Activated CD4-positive, alpha-beta T cell treated with anti-CD3 and anti-CD28 coated beads for 36 hours (primary cell): ENCODE data around the gene FBXL5. TPM values are rescaled to one million over a fixed set of nuclear protein-coding genes. Genes with fewer than 3 reads are reported as not detected.

ENCODE experiments used
- ATAC-seq: fragments of 200-7000 bp; cut with Tn5 transposase; one replicate; pipeline ENCODE4 v1.10.0; 2021; ENCODE audit warnings: mild to moderate bottlenecking, moderate library complexity
- CTCF ChIA-PET: fragments of 350-600 bp; sonication (Branson Sonifier 250); formaldehyde crosslinking; loops from one replicate; lab custom pipeline; 2021; ENCODE audit warnings: antibody characterized with exemption; lab: Charles Lee
- POLR2A ChIA-PET: fragments of 350-600 bp; sonication (Branson Sonifier 250); formaldehyde crosslinking; loops from one replicate; lab custom pipeline; 2021; ENCODE audit warnings: antibody characterized with exemption, inconsistent platforms; lab: Charles Lee
- DNase-seq: peaks from one replicate; pipeline ENCODE4 v3.0.0-alpha.2; 2020
- H3K27ac Mint-ChIP-seq: one replicate; pipeline ENCODE4 v1.8.0; 2021; ENCODE audit warnings: mixed read lengths
- H3K27me3 Mint-ChIP-seq: one replicate; pipeline ENCODE4 v1.8.0; 2021; ENCODE audit warnings: mixed read lengths
- H3K36me3 Mint-ChIP-seq: one replicate; pipeline ENCODE4 v1.8.0; 2021; ENCODE audit warnings: low read depth, mixed read lengths
- H3K4me1 Mint-ChIP-seq: one replicate; pipeline ENCODE4 v1.8.0; 2021; ENCODE audit warnings: mixed read lengths
- H3K4me3 Mint-ChIP-seq: one replicate; pipeline ENCODE4 v1.8.0; 2021; ENCODE audit warnings: mild to moderate bottlenecking, moderate library complexity, mixed read lengths
- H3K9me3 Mint-ChIP-seq: one replicate; pipeline ENCODE4 v1.8.0; 2021; ENCODE audit warnings: low read depth, mixed read lengths
- intact Hi-C, 2 experiments: fragments of 100-400 bp; cut with DNase I in 1 of 2; cut with micrococcal nuclease in 1 of 2; formaldehyde crosslinking; loops; one replicate each; pipeline versions ENCODE4 v1.14.2 to v1.15.1; 2022 to 2024; cut with DNase I, micrococcal nuclease
- total RNA-seq, 2 experiments: library from RNA; stranded (reverse); gene quantifications; one replicate each; pipeline ENCODE4 v1.2.3, GENCODE V29; 2021

Gene FBXL5
- total RNA-seq, 2 experiments from 2014 or later = 20.1 to 29.1 TPM

DNA sequence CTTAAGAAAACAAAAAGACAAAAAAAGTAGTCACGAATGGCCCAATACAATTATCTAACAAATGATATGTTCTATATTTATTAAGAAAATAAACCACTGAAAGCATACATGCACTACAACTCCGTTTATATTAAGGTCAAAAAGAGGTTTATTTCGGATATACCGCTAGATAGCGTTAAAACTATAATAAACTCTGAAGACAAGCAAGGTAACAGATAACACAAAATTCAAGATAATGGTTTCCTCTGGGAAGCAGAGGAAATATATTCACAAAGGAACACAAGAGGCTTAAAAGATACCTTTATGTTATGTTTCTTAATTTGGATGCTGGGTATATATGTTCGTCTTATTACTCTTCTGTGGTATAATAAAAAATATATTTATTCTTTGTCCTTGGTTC is 21.7 kb upstream of the FBXL5 start:
- peaks cover 14% of the 10 kb centered on the region for H3K4me1 Mint-ChIP-seq
- H3K36me3 Mint-ChIP-seq = peaks cover 12% of the 10 kb centered on the region
- no peaks in the 10 kb centered on the region for H3K9me3 Mint-ChIP-seq
- H3K4me3 Mint-ChIP-seq = no peak overlapping the region
- ChIA-PET CTCF (interaction anchor here (0.9 to 1.4 kb wide), 2 partner anchors 15 to 16 kb away, joined by 3 read pairs; no protein-coding TSS in a partner anchor), POLR2A (no interaction called here)
- DNase-seq = no peak
- no peak overlapping the region for H3K27ac Mint-ChIP-seq
- no peak for ATAC-seq
- no peaks in the 10 kb centered on the region for H3K27me3 Mint-ChIP-seq
- intact Hi-C loops = no loop called here

DNA sequence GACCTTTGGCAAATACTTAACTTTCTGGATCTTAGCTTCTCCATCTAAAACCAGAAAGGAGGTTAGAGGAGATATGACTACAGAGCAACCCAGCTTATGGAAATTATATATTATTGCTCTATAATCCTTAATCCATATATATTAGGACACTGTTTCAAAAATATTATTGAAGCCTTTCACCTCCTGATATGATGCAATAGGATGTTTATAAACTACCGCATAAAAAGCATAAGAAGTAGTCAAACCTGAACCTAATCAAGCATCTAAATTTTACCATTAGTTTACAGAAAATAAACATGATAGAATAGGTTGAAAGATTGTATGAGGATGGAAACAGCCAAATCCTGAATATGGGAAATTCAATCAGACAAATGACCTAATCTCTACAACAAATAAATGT is 20.9 kb upstream of the FBXL5 start:
- H3K27me3 Mint-ChIP-seq = no peaks in the 10 kb centered on the region
- POLR2A ChIA-PET = interaction anchor here (0.6 kb wide), 1 partner anchor 80 kb away, joined by 7 read pairs; no protein-coding TSS in a partner anchor
- no peak for DNase-seq
- no peak overlapping the region for H3K27ac Mint-ChIP-seq
- ATAC-seq = no peak
- H3K36me3 Mint-ChIP-seq = peaks cover 10% of the 10 kb centered on the region
- CTCF ChIA-PET = interaction anchor here (0.6 to 1.8 kb wide), 8 partner anchors 13 to 449 kb away, joined by 3 to 5 read pairs (median 3); no protein-coding TSS in a partner anchor
- intact Hi-C loops = no loop called here
- no peaks in the 10 kb centered on the region for H3K9me3 Mint-ChIP-seq
- H3K4me1 Mint-ChIP-seq = peaks cover 14% of the 10 kb centered on the region
- H3K4me3 Mint-ChIP-seq = no peak overlapping the region

DNA sequence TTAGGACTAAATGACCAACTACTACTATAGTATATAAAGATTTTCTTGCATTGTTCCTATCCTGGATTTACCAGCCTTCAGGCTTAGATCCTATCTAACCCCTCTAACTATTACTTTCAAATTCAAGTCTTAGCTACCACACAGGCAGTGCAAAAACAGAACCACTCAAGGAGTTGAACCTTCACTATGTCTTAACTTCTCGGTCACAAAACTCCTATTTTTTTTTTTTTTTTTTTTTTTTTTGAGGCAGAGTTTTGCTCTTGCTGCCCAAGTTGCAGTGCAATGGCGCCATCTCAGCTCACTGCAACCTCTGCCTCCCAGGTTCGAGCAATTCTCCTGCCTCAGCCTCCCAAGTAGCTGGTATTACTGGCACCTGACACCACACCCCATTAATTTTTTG is 20.2 kb upstream of the FBXL5 start:
- POLR2A ChIA-PET = interaction anchor here (0.6 kb wide), 1 partner anchor 81 kb away, joined by 7 read pairs; no protein-coding TSS in a partner anchor

DNA sequence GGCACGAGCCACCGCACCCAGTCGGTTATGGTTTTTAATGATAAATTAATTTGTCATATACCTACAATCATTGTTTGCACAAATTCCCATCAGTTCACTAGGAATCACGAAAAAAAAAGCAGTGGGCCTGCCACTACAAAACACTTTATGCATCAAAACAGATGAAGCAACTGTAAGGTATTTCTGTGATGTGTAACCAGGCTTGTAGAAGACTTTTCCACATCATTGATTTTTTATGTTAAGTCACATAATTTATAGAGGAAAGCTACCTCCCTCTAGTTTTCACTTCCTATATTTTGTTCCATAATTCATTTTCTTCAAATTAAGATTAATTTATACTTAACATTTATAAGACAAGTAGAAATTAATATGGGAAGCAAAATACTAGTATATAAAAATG is 19.8 kb upstream of the FBXL5 start:
- H3K4me1 Mint-ChIP-seq = peaks cover 11% of the 10 kb centered on the region
- intact Hi-C loops = no loop called here
- ATAC-seq (no peak), DNase-seq (no peak)
- H3K36me3 Mint-ChIP-seq = peaks cover 7% of the 10 kb centered on the region
- no peaks in the 10 kb centered on the region for H3K9me3 Mint-ChIP-seq
- H3K27me3 Mint-ChIP-seq = no peaks in the 10 kb centered on the region
- CTCF ChIA-PET = interaction anchor here (1.1 to 1.8 kb wide), 4 partner anchors 12 to 24 kb away, joined by 3 to 5 read pairs (median 4); no protein-coding TSS in a partner anchor
- POLR2A ChIA-PET = no interaction called here
- no peak overlapping the region for H3K4me3 Mint-ChIP-seq
- no peak overlapping the region for H3K27ac Mint-ChIP-seq

More for the DNA sequence above, 20.2 kb upstream of the FBXL5 start:
- Mint-ChIP-seq H3K27me3 (no peaks in the 10 kb centered on the region), H3K36me3 (peaks cover 10% of the 10 kb centered on the region), H3K4me3 (no peak overlapping the region), H3K9me3 (no peaks in the 10 kb centered on the region), H3K27ac (no peak overlapping the region), H3K4me1 (peaks cover 14% of the 10 kb centered on the region)
- CTCF ChIA-PET = interaction anchor here (0.6 to 1.8 kb wide), 7 partner anchors 12 to 448 kb away, joined by 3 to 5 read pairs (median 3); no protein-coding TSS in a partner anchor
- DNase-seq = peak; percentile 11
- intact Hi-C loops = no loop called here
- ATAC-seq = no peak

DNA sequence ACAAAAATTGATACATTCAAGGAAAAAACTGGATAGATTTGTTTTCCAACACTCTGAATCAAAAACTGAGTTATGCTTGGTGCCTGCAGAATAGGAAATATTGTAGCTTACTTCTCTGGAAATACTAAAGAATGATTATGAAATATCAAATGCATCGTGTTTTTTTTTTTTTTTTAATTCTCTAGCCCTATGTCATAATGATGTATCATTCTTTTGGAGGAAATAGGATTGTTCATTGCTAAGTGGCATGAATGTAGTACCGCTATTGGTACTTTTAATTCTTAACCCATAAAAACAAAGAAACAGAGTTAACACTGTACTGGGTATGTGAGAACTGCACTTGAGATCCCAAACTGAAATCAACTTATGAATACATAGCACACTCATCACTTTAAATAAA is 18.9 kb upstream of the FBXL5 start:
- DNase-seq (no peak), ATAC-seq (no peak)
- POLR2A ChIA-PET = interaction anchor here (0.7 kb wide), 1 partner anchor 33 kb away, joined by 6 read pairs; no protein-coding TSS in a partner anchor
- Mint-ChIP-seq H3K4me3 (no peak overlapping the region), H3K27ac (no peak overlapping the region), H3K36me3 (peaks cover 3% of the 10 kb centered on the region), H3K27me3 (no peaks in the 10 kb centered on the region), H3K4me1 (peaks cover 6% of the 10 kb centered on the region), H3K9me3 (no peaks in the 10 kb centered on the region)
- intact Hi-C loops = no loop called here
- CTCF ChIA-PET = interaction anchor here (0.6 to 1.1 kb wide), 3 partner anchors 10 to 21 kb away, joined by 3 to 4 read pairs (median 3); no protein-coding TSS in a partner anchor

DNA sequence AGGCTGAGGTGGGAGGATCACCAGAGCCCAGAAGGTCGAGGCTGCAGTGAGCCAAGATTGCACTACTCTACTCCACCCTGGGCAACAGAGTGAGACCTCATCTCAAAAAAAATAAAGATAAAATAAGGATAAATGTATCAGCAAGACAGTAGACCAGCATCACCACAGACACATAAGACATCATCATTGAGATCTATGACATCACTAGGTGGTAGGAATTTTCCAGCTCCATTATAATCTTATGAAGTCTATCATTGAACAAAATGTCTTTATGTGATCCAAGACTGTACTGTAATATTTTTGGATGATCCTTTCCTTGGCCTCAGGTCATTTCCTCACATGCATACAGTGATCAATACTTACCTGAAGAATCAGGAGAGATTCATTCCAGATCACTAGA is 18.2 kb upstream of the FBXL5 start:
- H3K9me3 Mint-ChIP-seq = no peaks in the 10 kb centered on the region
- H3K36me3 Mint-ChIP-seq = peaks cover 3% of the 10 kb centered on the region
- ChIA-PET POLR2A (interaction anchor here (0.7 kb wide), 1 partner anchor 32 kb away, joined by 6 read pairs; no protein-coding TSS in a partner anchor), CTCF (interaction anchor here (0.6 to 1.3 kb wide), 5 partner anchors 8 to 47 kb away, joined by 3 to 4 read pairs (median 3); partner anchors contain the start of gene FAM200B)
- intact Hi-C loops = no loop called here
- no peak overlapping the region for H3K4me3 Mint-ChIP-seq
- no peak for DNase-seq
- peaks cover 5% of the 10 kb centered on the region for H3K4me1 Mint-ChIP-seq
- ATAC-seq = no peak
- H3K27ac Mint-ChIP-seq = no peak overlapping the region
- no peaks in the 10 kb centered on the region for H3K27me3 Mint-ChIP-seq

DNA sequence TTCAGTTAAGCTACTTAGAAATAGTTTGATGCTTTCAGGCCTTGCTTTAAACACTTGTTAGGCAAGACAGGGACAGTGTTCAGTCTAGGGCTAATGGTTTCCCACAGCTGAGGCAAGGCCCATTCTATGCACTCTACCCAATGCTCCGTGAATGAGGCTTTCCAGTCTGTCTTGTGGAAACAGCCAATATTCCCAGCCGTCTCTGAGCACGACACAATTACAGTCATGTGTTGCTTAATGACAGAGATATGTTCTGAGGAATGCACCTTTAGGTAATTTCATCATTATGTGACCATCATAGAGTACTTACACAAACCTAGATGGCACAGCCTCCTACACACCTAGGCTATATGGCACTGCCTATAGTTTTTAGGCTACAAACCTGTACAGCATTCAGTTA is 16.9 kb upstream of the FBXL5 start:
- no peak for DNase-seq
- Mint-ChIP-seq H3K27me3 (no peaks in the 10 kb centered on the region), H3K4me3 (no peak overlapping the region), H3K36me3 (peaks cover 3% of the 10 kb centered on the region), H3K9me3 (no peaks in the 10 kb centered on the region), H3K4me1 (no peaks in the 10 kb centered on the region), H3K27ac (no peak overlapping the region)
- ChIA-PET POLR2A (no interaction called here), CTCF (no interaction called here)
- intact Hi-C loops = no loop called here
- no peak for ATAC-seq

DNA sequence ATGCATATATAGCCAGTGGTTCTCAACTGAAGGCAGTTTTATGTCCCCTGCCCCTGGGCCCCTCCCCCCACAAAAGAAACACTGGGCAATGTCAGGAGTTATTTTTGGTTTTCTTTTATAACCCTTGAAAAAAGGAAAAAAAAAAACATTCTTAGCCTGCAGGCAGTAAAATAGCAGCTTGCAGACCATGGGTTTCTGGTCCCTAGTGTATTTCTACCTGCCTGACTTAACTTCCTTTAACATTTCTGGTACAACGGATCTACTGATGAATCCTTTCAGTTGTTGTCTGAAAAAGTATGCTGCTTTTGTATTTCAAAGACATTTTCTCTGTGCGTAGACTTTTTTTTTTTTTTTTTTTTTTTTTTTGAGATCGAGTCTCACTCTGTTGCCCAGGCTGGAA is 15.4 kb upstream of the FBXL5 start:
- peaks cover 4% of the 10 kb centered on the region for H3K4me1 Mint-ChIP-seq
- H3K27me3 Mint-ChIP-seq = no peaks in the 10 kb centered on the region
- ATAC-seq = no peak
- intact Hi-C loops = no loop called here
- ChIA-PET POLR2A (no interaction called here), CTCF (interaction anchor here (0.7 to 1.4 kb wide), 3 partner anchors 16 to 122 kb away, joined by 3 to 6 read pairs (median 3); no protein-coding TSS in a partner anchor)
- H3K9me3 Mint-ChIP-seq = no peaks in the 10 kb centered on the region
- DNase-seq = no peak
- peaks cover 13% of the 10 kb centered on the region for H3K36me3 Mint-ChIP-seq
- H3K4me3 Mint-ChIP-seq = no peak overlapping the region
- H3K27ac Mint-ChIP-seq = no peak overlapping the region

DNA sequence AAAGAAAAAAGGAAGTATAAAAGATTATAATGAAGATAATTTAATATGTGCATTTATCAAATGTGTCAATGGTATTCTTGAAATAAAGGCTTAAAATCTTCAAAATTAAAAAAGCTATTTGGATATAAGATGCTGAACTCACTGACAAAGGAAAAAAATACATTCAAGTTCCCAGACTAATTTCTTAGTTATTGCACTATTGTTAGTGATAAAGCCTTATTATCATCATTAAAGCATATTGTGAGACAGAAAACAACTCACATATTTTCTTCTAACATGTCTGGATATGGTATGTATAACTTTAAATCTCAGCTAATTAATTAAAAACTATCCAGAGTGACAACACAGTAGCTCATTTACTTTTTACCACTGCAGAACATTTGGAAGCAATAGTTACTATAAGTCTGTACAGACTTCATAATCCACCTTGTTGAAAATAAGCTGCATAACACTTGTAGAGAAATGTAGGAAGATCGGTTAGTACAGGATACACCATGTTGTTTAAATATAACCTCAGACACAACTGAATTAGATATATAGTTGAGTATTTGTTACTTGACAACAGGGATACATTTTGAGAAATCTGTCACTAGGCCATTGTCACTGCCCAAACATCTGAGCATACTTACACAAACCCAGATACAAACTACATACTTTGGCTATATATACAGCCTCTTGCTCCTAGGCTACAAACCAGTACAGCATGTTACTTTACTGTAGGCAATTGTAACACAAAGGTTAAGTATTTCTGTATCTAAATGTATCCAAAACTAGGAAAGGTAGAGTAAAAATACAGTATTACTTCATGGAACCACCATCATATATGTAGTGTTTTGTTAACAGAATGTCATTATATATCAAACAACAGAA is 13.6 kb upstream of the FBXL5 start:
- POLR2A ChIA-PET = interaction anchor here (0.6 kb wide), 1 partner anchor 10 kb away, joined by 5 read pairs; no protein-coding TSS in a partner anchor
- peaks cover 13% of the 10 kb centered on the region for H3K36me3 Mint-ChIP-seq
- intact Hi-C loops = no loop called here
- H3K4me3 Mint-ChIP-seq = no peak overlapping the region
- ATAC-seq (no peak), DNase-seq (no peak)
- no peak overlapping the region for H3K27ac Mint-ChIP-seq
- peaks cover 7% of the 10 kb centered on the region for H3K4me1 Mint-ChIP-seq
- no peaks in the 10 kb centered on the region for H3K27me3 Mint-ChIP-seq
- CTCF ChIA-PET = no interaction called here
- no peaks in the 10 kb centered on the region for H3K9me3 Mint-ChIP-seq

DNA sequence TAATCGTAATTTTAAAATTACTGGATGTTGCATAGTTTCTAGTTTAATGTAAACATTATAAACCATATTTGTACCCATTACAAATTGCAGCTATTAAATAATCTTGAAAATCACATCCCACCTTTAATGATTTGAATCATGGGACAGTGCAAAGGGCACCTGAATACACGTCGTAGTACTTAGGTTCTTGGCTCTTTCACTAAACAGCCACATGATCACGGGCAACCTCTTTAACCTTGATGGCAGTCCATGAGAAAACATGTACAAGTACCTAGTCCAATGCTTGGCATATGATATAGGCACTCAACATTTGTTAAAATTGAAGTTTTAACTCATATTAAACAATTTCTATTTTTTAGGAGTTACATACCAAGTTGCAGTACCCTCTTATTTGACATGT is 11.8 kb upstream of the FBXL5 start:
- Mint-ChIP-seq H3K36me3 (peaks cover 13% of the 10 kb centered on the region), H3K9me3 (no peaks in the 10 kb centered on the region), H3K27ac (no peak overlapping the region), H3K27me3 (no peaks in the 10 kb centered on the region), H3K4me3 (no peak overlapping the region), H3K4me1 (peaks cover 8% of the 10 kb centered on the region)
- ATAC-seq (no peak), DNase-seq (no peak)
- intact Hi-C loops = no loop called here
- POLR2A ChIA-PET = no interaction called here
- CTCF ChIA-PET = interaction anchor here (0.6 kb wide), 1 partner anchor 435 kb away, joined by 3 read pairs; no protein-coding TSS in a partner anchor

DNA sequence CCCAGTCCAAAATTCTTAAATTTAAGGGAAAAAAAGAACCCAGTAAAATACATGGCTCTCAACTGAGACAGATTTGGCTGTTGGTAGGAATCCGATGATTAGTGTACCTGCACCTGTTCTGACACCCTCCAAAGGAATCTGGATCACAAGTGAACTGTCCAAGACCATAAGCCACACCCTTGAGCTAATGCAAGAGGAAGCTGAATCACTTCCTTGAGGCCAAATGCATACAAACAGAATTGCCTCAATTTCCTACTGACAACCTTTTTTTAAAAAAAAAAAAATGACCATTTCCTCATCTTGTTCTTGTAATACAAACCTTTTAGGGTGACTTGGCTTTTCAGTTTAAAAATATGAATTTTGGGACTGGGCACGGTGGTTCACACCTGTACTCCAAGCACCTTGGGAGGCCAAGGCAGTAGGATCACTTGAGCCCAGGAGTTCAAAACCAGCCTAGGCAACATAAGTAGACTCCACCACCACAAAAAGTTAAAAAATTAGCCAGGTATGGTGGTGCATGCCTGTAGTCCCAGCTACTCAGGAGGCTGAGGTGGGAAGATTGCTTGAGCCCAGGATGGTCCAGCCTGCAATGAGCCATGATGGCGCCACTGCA is 10.7 kb upstream of the FBXL5 start:
- CTCF ChIA-PET = no interaction called here
- Mint-ChIP-seq H3K36me3 (peaks cover 12% of the 10 kb centered on the region), H3K27ac (no peak overlapping the region), H3K4me1 (peaks cover 11% of the 10 kb centered on the region), H3K4me3 (no peak overlapping the region), H3K9me3 (no peaks in the 10 kb centered on the region), H3K27me3 (no peaks in the 10 kb centered on the region)
- no peak for DNase-seq
- intact Hi-C loops = no loop called here
- no peak for ATAC-seq
- POLR2A ChIA-PET = interaction anchor here (0.6 kb wide), 1 partner anchor 551 kb away, joined by 4 read pairs; no protein-coding TSS in a partner anchor
